SK-N-SH (cell line): ENCODE data around the gene RPL5.

Source experiments
- CHD2 ChIP-seq: fragments of 150-350 bp; IDR thresholded peaks from 2 replicates; pipeline ENCODE4 v1.6.1; 2018; ENCODE audit warnings: low read length; ENCODE audit not compliant: partially characterized antibody
- MEF2A ChIP-seq: IDR thresholded peaks from 2 replicates; pipeline ENCODE4 v1.4.0; 2012; ENCODE audit warnings: low read depth, borderline replicate concordance
- NRF1 ChIP-seq: IDR thresholded peaks from 2 replicates; pipeline ENCODE4 v1.6.1; 2012; ENCODE audit warnings: low read depth, mild to moderate bottlenecking, low read length
- RAD21 ChIP-seq: IDR thresholded peaks from 2 replicates; pipeline ENCODE4 v1.6.1; 2012; ENCODE audit warnings: mild to moderate bottlenecking, low read length
- RCOR1 ChIP-seq: fragments of 150-350 bp; IDR thresholded peaks from 2 replicates; pipeline ENCODE4 v1.6.1; 2017; ENCODE audit warnings: antibody characterized with exemption, low read length
- SIN3A ChIP-seq: IDR thresholded peaks from 2 replicates; pipeline ENCODE4 v1.6.1; 2012; ENCODE audit warnings: low read depth, mild to moderate bottlenecking, low read length, moderate library complexity, borderline replicate concordance
- SMC3 ChIP-seq: IDR thresholded peaks from 2 replicates; pipeline ENCODE4 v1.6.1; 2012; ENCODE audit warnings: low read depth, low read length, improper control_type of control experiment
- TAF1 ChIP-seq: IDR thresholded peaks from 2 replicates; pipeline ENCODE4 v1.6.1; 2012; ENCODE audit warnings: low read depth, mild to moderate bottlenecking, low read length, moderate library complexity, borderline replicate concordance
- YY1 ChIP-seq: IDR thresholded peaks from 2 replicates; pipeline ENCODE4 v1.4.0; 2012; ENCODE audit warnings: low read depth, mild to moderate bottlenecking
- TF ChIP-seq, protein P1 (sequence below): fragments of 200-600 bp; sonication (generic); IDR thresholded peaks from 2 replicates; pipeline ENCODE4 v1.6.1; 2017; ENCODE audit warnings: antibody characterized with exemption, mild to moderate bottlenecking, moderate library complexity
- TF ChIP-seq, protein P2 (sequence below): IDR thresholded peaks from 2 replicates; pipeline ENCODE4 v1.4.0; 2012; ENCODE audit warnings: low read depth
- TF ChIP-seq, protein P3 (sequence below): IDR thresholded peaks from 2 replicates; pipeline ENCODE4 v1.6.1; 2012; ENCODE audit warnings: mild to moderate bottlenecking, low read depth, low read length, moderate library complexity
- TF ChIP-seq, protein P4 (sequence below): IDR thresholded peaks from 2 replicates; pipeline ENCODE4 v1.4.0; 2012; ENCODE audit warnings: low read depth, borderline replicate concordance

DNA sequence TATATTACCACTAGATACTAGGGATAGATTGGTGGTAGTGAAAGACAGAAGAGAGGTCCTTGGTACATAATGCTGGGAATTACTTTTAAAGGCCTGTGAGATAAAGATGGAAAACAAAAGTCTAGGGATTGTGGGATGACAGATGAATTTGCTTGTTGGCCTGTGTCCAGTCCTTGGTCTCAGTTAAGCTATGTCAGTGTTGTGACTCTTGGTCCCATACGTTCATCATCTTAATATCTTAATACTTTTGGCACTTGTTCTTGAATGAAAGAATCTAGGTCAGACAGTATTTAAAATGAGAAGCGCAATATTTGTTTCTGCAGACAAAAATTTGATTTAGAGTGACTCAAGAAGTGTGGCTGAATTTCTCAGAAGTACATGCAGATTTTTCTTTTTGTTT lies 7.6 kb downstream of the RPL5 start:
- TF ChIP-seq YY1 = no peak
- TF ChIP-seq, protein P1, sequence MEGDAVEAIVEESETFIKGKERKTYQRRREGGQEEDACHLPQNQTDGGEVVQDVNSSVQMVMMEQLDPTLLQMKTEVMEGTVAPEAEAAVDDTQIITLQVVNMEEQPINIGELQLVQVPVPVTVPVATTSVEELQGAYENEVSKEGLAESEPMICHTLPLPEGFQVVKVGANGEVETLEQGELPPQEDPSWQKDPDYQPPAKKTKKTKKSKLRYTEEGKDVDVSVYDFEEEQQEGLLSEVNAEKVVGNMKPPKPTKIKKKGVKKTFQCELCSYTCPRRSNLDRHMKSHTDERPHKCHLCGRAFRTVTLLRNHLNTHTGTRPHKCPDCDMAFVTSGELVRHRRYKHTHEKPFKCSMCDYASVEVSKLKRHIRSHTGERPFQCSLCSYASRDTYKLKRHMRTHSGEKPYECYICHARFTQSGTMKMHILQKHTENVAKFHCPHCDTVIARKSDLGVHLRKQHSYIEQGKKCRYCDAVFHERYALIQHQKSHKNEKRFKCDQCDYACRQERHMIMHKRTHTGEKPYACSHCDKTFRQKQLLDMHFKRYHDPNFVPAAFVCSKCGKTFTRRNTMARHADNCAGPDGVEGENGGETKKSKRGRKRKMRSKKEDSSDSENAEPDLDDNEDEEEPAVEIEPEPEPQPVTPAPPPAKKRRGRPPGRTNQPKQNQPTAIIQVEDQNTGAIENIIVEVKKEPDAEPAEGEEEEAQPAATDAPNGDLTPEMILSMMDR = no peak
- TF ChIP-seq SIN3A = no peak
- TF ChIP-seq RAD21 = no peak
- no peak for TF ChIP-seq TAF1
- TF ChIP-seq, protein P2, sequence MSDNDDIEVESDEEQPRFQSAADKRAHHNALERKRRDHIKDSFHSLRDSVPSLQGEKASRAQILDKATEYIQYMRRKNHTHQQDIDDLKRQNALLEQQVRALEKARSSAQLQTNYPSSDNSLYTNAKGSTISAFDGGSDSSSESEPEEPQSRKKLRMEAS = no peak
- TF ChIP-seq, protein P3, sequence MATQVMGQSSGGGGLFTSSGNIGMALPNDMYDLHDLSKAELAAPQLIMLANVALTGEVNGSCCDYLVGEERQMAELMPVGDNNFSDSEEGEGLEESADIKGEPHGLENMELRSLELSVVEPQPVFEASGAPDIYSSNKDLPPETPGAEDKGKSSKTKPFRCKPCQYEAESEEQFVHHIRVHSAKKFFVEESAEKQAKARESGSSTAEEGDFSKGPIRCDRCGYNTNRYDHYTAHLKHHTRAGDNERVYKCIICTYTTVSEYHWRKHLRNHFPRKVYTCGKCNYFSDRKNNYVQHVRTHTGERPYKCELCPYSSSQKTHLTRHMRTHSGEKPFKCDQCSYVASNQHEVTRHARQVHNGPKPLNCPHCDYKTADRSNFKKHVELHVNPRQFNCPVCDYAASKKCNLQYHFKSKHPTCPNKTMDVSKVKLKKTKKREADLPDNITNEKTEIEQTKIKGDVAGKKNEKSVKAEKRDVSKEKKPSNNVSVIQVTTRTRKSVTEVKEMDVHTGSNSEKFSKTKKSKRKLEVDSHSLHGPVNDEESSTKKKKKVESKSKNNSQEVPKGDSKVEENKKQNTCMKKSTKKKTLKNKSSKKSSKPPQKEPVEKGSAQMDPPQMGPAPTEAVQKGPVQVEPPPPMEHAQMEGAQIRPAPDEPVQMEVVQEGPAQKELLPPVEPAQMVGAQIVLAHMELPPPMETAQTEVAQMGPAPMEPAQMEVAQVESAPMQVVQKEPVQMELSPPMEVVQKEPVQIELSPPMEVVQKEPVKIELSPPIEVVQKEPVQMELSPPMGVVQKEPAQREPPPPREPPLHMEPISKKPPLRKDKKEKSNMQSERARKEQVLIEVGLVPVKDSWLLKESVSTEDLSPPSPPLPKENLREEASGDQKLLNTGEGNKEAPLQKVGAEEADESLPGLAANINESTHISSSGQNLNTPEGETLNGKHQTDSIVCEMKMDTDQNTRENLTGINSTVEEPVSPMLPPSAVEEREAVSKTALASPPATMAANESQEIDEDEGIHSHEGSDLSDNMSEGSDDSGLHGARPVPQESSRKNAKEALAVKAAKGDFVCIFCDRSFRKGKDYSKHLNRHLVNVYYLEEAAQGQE = no peak
- no peak for TF ChIP-seq RCOR1
- no peak for TF ChIP-seq NRF1
- TF ChIP-seq CHD2 = no peak
- TF ChIP-seq, protein P4, sequence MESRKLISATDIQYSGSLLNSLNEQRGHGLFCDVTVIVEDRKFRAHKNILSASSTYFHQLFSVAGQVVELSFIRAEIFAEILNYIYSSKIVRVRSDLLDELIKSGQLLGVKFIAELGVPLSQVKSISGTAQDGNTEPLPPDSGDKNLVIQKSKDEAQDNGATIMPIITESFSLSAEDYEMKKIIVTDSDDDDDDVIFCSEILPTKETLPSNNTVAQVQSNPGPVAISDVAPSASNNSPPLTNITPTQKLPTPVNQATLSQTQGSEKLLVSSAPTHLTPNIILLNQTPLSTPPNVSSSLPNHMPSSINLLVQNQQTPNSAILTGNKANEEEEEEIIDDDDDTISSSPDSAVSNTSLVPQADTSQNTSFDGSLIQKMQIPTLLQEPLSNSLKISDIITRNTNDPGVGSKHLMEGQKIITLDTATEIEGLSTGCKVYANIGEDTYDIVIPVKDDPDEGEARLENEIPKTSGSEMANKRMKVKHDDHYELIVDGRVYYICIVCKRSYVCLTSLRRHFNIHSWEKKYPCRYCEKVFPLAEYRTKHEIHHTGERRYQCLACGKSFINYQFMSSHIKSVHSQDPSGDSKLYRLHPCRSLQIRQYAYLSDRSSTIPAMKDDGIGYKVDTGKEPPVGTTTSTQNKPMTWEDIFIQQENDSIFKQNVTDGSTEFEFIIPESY = no peak
- TF ChIP-seq SMC3 = no peak
- TF ChIP-seq MEF2A = no peak
